Urinary bladder (tissue), 4 donors: ENCODE results near the gene AK3. TPM values are rescaled to one million over a fixed set of nuclear protein-coding genes. Genes with fewer than 3 reads are reported as not detected.
A peak's percentile ranks its signal among the peaks of the same experiment; 100 is the strongest.
"Not testable (repeated sequence)": the region's sequence is repeated elsewhere in the genome, so short reads cannot be mapped to it uniquely, and the experiment has no call there.

Experiments
- DNase-seq: peaks from one replicate; pipeline ENCODE4 v3.0.0-alpha.2; 2015; ENCODE audit errors: extremely low spot score
- H3K27ac ChIP-seq: one replicate; pipeline ENCODE4 v1.5.1; 2013; ENCODE audit warnings: low read depth, mild to moderate bottlenecking, moderate library complexity
- H3K36me3 ChIP-seq: one replicate; pipeline ENCODE4 v1.6.1; 2013; ENCODE audit warnings: mild to moderate bottlenecking, moderate library complexity; ENCODE audit not compliant: insufficient read depth
- H3K4me1 ChIP-seq: one replicate; pipeline ENCODE4 v1.6.1; 2013; ENCODE audit warnings: mild to moderate bottlenecking, moderate library complexity; ENCODE audit not compliant: insufficient read depth
- H3K4me3 ChIP-seq: one replicate; pipeline ENCODE4 v1.5.1; 2013; ENCODE audit warnings: low read depth, low read length
- WGBS: extraction: QIAGEN DNeasy Blood & Tissue Kit; methylation state at CpG from one replicate; pipeline ENCODE4 v1.1.7; 2013; 5-methylcytosine and 5-hydroxymethylcytosine counted together
- polyA plus RNA-seq: library from polyadenylated mRNA; stranded (reverse); fragments of 200-250 nt; gene quantifications from one replicate; pipeline ENCODE4 v1.2.3, GENCODE V29; 2013
- total RNA-seq: library from RNA; depleted of rRNA; stranded (reverse); fragments of >200 nt; gene quantifications from one replicate; pipeline ENCODE4 v1.2.3, GENCODE V29; 2014
- donor health status: healthy with polysubstance abuse.
- donor health status: healthy.

Gene AK3
- 69.6 TPM for total RNA-seq
- 56.3 TPM for polyA plus RNA-seq

DNA sequence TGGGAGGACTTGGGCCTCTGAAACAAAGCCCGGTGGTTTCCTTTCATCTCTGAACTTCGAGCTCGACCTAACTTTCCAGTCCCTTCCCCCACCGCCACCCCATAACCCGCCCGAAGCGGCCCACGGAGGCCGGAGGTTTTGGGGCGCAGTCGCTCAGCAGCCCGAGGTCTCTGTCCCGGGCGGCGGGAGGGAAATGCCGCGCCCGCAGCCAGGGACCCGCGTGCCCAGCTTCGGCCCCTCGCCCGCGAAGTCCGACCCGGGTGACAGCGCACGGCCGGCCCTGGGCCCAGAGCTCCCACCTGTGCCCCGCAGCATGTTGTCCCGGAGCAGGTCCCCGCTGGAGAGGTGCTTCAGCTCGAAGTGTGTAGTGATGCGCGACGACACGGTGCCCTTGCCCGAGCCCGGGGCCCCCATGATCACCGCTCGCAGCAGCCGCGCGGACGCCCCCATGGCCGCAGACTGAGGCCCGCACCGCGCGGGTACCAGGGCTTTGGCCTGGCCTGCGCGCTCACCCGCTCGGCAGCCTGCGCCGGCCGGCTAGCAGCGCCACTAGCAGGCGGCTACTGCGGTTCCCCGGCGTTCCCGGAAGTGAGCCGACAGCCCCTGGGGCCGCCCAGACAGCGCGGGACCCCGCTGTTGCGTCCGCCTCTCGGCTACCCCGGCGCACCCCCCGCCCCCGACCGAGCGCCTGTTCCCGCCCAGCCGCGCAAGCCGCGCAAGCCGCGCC is at the start of gene AK3:
TSS of gene AK3 (minus strand) at position 565 of the 727 bp plus-strand sequence. CDS start at position 450, 115 bp downstream.
- peak; percentile 59 for DNase-seq
- H3K4me1 ChIP-seq: peaks cover 6% of the 10 kb centered on the region
- H3K27ac ChIP-seq: peak within 1 kb of the TSS; percentile 96
- peak within 1 kb of the TSS; percentile 70 for H3K4me3 ChIP-seq
- WGBS: under 1% methylated on average over 84 of the region's 84 CpGs
- no peaks in the 10 kb centered on the region for H3K36me3 ChIP-seq

- 88% methylated on average over 6 of the region's 6 CpGs for WGBS
- Histone ChIP-seq H3K4me3 (no peak overlapping the region), H3K4me1 (no peaks in the 10 kb centered on the region), H3K36me3 (no peaks in the 10 kb centered on the region), H3K27ac (no peak overlapping the region)
- no peak for DNase-seq
Observed at GRCh38 chr9:4788703-4789102, 47.7 kb upstream of the AK3 start.

DNA sequence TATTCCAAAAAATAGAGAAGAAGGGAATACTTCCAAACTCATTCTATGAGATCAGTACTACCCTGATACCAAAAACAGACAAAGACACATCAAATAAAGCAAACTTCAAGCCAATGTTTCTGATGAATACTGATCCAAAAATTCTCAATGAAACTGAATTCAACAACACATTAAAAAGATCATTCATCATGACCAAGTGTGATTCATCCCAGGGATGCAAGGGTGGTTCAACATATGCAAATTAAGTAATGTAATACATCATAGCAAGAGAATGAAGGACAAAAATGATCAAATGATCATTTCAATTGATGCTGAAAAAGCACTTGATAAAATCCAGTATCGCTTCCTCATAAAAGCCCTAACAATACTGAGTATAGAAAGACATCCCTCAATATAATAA is 46.9 kb upstream of the AK3 start:
- Histone ChIP-seq H3K4me1 (no peaks in the 10 kb centered on the region), H3K36me3 (no peaks in the 10 kb centered on the region), H3K27ac (no peak overlapping the region), H3K4me3 (no peak overlapping the region)
- DNase-seq: no peak
- 99% methylated on average over 1 of the region's 1 CpG for WGBS

GRCh38 chr9:4786599-4786998 is 45.6 kb upstream of the AK3 start:
- Histone ChIP-seq H3K27ac (no peak overlapping the region), H3K4me1 (no peaks in the 10 kb centered on the region), H3K36me3 (no peaks in the 10 kb centered on the region), H3K4me3 (no peak overlapping the region)
- no peak for DNase-seq
- 93% methylated on average over 4 of the region's 4 CpGs for WGBS

GRCh38 chr9:4784403-4784802 is 43.4 kb upstream of the AK3 start:
- WGBS: 76% methylated on average over 2 of the region's 2 CpGs
- no peak for DNase-seq
- H3K36me3 ChIP-seq: no peaks in the 10 kb centered on the region
- no peak overlapping the region for H3K27ac ChIP-seq
- H3K4me3 ChIP-seq: no peak overlapping the region
- no peaks in the 10 kb centered on the region for H3K4me1 ChIP-seq

DNA sequence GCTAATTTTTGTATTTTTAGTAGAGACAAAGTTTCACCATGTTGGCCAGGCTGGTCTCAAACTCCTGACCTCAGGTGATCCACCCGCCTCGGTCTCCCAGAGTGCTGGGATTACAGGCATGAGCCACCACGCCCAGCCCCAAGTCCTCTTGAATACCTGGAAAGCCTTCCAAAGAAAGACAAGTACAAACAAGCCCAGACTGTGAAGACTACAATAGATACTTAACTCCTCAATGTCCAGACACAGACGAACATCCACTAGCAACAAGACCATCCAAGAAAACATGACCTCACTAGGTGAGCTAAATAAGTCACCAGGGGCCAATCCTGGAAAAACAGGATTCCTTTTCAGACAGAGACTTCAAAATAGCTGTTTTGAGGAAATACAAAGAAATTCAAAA is 42.2 kb upstream of the AK3 start:
- DNase-seq, H3K36me3 ChIP-seq, H3K4me3 ChIP-seq, H3K27ac ChIP-seq, H3K4me1 ChIP-seq: not testable (repeated sequence)
- 81% methylated on average over 4 of the region's 4 CpGs for WGBS

- Histone ChIP-seq H3K4me3 (no peak overlapping the region), H3K4me1 (no peaks in the 10 kb centered on the region), H3K36me3 (no peaks in the 10 kb centered on the region), H3K27ac (no peak overlapping the region)
- 68% methylated on average over 2 of the region's 2 CpGs for WGBS
- no peak for DNase-seq
Observed at GRCh38 chr9:4781408-4781807, 40.4 kb upstream of the AK3 start.

GRCh38 chr9:4780651-4781050 is 39.6 kb upstream of the AK3 start:
- no peaks in the 10 kb centered on the region for H3K36me3 ChIP-seq
- no peak overlapping the region for H3K4me3 ChIP-seq
- 84% methylated on average over 1 of the region's 1 CpG for WGBS
- H3K27ac ChIP-seq: no peak overlapping the region
- no peaks in the 10 kb centered on the region for H3K4me1 ChIP-seq
- DNase-seq: no peak

DNA sequence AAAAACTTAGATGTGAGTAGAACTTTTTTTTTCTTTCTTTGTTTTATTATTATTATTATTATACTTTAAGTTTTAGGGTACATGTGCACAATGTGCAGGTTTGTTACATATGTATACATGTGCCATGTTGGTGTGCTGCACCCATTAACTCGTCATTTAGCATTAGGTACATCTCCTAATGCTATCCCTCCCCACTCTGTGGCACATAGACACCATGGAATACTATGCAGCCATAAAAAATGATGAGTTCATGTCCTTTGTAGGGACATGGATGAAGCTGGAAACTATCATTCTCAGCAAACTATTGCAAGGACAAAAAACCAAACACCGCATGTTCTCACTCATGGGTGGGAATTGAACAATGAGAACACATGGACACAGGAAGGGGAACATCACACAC is 34.0 kb upstream of the AK3 start:
- 49% methylated on average over 1 of the region's 2 CpGs for WGBS
- H3K4me1 ChIP-seq, H3K4me3 ChIP-seq, H3K36me3 ChIP-seq, DNase-seq, H3K27ac ChIP-seq: not testable (repeated sequence)

- DNase-seq: no peak
- H3K27ac ChIP-seq: no peak overlapping the region
- WGBS: 65% methylated on average over 1 of the region's 1 CpG
- H3K4me3 ChIP-seq: no peak overlapping the region
- no peaks in the 10 kb centered on the region for H3K4me1 ChIP-seq
- H3K36me3 ChIP-seq: no peaks in the 10 kb centered on the region
Observed at GRCh38 chr9:4774209-4774608, 33.2 kb upstream of the AK3 start.

DNA sequence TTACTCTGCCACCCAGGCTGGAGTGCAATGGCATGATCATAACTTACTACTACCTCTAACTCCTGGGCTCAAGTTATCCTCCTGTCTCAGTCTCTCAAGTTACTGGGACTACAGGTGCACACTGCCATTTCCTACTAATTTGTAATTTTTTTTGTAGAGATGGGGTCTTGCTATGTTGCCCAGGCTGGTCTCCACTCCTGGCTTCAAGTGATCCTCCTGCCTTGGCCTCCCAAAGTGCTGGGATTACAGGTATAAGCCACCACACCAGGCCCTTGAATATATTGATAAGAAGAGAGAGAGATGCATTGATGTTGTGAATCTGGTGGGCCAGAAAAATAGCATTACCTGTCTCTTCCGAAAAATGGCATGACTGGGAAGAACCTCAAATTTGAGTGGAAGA is 30.8 kb upstream of the AK3 start:
- DNase-seq: no peak
- Histone ChIP-seq H3K4me1 (no peaks in the 10 kb centered on the region), H3K4me3 (no peak overlapping the region), H3K27ac (no peak overlapping the region), H3K36me3 (no peaks in the 10 kb centered on the region)
- WGBS: 94% methylated on average over 1 of the region's 1 CpG

DNA sequence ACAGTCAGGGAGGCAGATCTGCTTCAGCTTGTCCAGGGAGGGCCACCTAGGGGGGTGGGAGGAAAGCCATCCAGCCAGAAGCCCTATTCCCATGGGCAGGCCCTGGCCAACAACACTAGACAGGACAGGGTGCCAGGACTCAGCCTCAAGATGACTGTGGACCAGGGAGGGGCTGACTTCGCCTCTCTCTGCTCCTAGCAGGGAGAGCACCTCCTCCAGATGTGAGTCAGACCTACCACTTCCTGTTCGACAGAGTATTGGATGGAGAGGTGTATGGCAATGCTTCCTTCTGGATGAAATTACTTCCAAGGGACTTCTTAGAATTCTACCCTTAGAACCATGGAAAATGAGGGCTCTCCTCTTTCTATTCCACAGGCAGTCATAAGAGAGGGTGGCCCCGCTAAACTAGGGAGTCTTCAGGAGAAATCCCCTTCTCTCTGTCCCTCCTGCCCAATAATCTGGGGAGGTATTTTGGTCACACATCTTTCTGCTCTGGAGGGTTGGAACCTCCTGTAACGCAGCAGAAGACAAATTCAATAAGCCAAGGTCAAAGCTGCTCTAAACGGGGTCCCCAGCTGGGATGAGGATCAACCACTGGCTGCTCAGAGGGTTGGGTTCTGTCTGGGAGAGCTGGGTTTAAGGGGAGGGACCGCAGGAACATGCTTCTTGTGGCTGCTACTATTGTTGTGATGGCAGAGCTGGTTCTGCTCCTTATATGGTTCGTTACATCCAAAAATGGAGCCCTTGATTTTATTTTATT is 28.5 kb upstream of the AK3 start:
- Histone ChIP-seq H3K27ac (no peak overlapping the region), H3K36me3 (no peaks in the 10 kb centered on the region), H3K4me3 (no peak overlapping the region), H3K4me1 (no peaks in the 10 kb centered on the region)
- no peak for DNase-seq
- WGBS: 85% methylated on average over 7 of the region's 7 CpGs

- DNase-seq: no peak
- no peaks in the 10 kb centered on the region for H3K36me3 ChIP-seq
- no peaks in the 10 kb centered on the region for H3K4me1 ChIP-seq
- no peak overlapping the region for H3K27ac ChIP-seq
- H3K4me3 ChIP-seq: no peak overlapping the region
Observed at GRCh38 chr9:4768681-4769080, 27.7 kb upstream of the AK3 start.

DNA sequence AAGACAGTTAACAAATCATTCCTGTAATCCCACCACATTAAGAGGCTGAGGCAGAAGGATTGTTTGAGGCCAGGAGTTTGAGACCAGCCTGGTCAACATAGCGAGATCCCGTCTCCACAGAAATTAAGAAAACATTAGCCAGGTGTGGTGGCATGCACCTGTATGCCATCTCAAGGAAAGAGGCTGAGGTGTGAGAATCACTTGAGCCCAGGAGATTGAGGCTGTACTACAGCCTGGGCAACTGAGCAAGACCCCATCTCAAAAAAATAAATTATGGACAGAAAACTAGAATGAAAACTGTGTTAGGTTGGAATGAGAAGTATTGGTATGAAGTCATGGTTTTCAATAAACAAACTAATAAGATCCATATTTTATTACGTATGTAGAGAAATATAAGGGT is 23.0 kb upstream of the AK3 start:
- no peaks in the 10 kb centered on the region for H3K36me3 ChIP-seq
- H3K4me1 ChIP-seq: no peaks in the 10 kb centered on the region
- no peak overlapping the region for H3K27ac ChIP-seq
- DNase-seq: no peak
- 79% methylated on average over 3 of the region's 3 CpGs for WGBS
- H3K4me3 ChIP-seq: no peak overlapping the region
